SIG-M5 treated with dmso at 0.1 percent for 504 hours (cell line): ENCODE data around the gene MYL10.
A peak's percentile ranks its signal among the peaks of the same experiment; 100 is the strongest.
"Not testable (repeated sequence)": the region's sequence is repeated elsewhere in the genome, so short reads cannot be mapped to it uniquely, and the experiment has no call there.

ENCODE experiments used
- DNase-seq: peaks from one replicate; lab custom pipeline; 2025; ENCODE audit not compliant: unreplicated experiment; lab: John Stamatoyannopoulos, UW

The MYL10 gene

DNA sequence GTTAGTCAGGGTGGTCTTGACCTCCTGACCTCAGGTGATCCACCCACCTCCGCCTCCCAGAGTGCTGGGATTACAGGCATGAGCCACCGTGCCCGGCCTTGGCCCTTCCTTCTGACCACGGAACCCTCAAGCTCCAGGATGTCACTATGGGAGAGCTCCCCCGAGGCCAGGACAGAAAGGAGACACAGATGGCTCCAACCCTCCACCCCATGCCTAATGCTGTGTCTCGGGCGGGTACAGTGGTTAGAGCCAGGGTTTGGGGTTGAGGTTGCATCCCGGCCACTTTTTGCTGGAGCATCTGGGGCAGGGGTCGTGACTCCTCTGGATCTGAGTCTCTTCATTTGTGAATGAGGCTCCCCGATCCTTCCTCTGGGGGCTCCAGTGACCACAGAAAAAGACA is 8.1 kb downstream of the MYL10 start:
- DNase-seq = no peak

DNA sequence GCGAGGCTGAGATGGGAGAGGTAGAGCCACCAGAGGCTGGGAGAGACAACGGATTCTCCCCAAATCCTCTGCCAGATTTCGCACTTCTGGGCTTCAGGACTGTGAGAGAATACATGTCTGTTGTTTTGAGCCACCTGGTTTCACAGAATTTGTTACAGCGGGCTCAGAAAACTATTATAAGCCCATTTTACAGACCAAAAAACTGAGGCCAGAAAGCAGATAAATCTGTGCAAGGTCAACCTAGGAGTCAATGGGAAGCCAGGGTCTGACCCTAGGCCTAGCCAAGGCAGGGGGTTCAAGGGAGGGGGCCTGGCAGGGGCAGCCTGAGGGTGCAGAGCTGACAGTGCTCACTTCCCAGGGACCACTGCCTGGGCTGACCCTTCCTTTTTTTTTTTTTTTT is 8.7 kb downstream of the MYL10 start:
- no peak for DNase-seq

DNA sequence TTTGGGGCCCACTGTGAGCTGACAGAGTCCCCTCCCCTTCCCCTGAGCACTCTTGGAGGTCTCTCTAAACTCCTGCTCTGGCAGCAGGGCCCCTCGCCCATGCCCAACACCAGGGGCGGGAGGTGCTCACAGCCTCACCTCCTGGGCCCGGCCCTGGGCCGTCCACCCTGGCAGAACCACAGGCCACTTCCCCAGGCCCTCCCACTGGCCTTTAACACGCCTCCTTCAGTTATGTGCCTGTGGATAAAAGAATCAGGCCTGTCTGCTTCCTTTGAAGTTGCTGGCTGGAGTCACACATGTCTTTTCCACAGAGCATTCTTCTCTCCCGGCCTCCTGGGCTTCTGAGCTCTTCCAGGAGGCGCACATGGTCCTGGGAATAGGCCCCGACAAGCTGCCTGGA is 10.2 kb downstream of the MYL10 start:
- no peak for DNase-seq

DNA sequence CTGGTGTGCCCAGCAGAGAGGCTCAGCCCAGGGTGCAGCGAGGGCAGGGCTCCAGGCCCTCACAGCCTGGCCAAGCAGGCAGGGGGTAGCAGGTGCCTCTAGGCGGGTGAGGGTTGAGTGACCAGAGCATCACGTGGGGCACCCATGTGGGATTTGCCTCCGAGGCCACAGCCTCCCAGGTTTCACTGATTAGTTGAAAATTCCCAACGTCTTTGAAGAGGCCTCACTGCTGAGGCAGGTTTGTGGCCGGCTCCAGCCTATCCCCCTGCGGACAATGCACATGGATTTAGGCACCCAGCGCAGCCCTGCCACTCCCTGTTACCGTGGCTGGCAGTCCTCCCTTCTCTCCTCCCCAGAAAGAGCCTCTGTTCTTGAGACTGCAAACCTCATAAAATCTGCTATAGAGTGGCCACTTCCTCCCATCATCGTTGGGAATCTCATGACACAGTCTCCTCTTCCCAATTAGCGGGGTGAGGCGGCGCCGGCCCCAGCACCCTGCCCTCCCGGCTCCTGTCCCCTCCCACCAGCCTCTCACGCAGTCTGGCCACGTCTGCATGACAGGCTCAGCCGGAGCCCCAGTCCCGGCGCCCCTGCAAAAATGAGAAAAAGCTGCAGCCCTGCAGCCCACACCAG is 10.8 kb downstream of the MYL10 start:
- no peak for DNase-seq

DNA sequence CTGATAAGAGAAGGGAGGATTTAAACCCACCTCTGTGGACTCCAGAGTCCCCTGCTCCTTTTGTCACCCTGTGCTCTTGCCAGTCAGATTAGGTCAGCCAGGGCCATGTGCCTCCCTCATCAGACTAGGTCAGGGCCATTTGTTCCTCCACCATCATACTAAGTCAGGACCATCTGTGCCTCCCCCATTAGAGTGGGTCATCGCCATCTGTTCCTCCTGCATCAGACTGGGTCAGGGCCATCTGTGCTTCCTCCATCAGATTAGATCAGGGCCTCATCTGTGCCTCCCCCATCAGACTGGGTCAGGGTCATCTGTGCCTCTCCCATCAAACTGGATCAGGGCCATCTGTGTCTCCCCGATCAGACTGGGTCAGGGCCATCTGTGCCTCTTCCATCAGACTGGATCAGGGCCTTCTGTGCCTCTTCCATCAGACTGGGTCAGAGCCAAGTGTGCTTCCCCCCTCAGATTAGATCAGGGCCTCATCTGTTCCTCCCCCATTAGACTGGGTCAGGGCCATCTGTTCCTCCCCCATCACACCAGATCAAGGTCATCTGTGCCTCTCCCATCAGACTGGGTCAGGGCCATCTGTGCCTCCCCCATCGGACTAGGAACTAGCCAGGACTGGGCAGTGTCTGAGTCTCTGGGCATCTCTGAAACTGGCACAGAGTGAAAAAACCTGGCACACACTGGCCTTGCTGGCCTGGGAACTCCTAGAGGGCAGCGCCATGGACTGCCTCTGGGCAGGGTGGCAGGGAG is 11.5 kb downstream of the MYL10 start:
- no peak for DNase-seq

DNA sequence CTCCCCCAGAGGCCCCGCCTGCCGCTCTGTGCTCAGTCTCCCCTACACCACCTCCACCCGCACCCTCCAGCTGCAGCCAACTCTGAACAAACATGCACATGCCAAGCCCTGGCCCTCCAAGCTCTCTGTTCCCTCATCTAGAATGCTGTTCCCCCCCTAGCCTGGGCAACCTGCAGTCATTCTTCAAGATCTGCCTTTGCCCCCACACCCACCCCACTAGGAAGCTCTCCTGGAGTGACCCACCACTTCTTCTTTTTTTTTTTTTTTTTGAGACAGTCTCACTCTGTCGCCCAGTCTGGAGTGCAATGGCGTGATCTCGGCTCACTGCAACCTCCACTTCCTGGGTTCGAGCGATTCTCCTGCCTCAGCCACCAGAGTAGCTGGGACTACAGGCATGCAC is 13.7 kb downstream of the MYL10 start:
- DNase-seq = no peak

DNA sequence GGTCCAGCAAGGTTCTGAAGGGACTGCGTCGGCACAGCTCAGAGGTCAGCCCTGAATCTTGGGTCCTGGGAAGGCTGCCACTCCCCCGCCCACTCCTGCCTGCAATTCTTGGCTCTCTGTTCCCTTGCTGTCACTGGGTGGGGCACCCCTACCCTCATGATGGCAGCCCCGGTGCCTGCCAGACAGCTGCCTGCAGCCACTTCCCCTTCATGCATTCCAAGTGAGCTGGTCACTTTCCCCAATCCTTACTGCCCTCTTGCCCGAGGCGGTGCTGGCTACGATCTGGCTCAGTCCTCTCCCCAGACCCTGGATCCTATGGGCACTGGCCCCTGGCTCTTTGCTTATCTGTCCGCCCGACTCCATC is 14.2 kb downstream of the MYL10 start:
- no peak for DNase-seq

DNA sequence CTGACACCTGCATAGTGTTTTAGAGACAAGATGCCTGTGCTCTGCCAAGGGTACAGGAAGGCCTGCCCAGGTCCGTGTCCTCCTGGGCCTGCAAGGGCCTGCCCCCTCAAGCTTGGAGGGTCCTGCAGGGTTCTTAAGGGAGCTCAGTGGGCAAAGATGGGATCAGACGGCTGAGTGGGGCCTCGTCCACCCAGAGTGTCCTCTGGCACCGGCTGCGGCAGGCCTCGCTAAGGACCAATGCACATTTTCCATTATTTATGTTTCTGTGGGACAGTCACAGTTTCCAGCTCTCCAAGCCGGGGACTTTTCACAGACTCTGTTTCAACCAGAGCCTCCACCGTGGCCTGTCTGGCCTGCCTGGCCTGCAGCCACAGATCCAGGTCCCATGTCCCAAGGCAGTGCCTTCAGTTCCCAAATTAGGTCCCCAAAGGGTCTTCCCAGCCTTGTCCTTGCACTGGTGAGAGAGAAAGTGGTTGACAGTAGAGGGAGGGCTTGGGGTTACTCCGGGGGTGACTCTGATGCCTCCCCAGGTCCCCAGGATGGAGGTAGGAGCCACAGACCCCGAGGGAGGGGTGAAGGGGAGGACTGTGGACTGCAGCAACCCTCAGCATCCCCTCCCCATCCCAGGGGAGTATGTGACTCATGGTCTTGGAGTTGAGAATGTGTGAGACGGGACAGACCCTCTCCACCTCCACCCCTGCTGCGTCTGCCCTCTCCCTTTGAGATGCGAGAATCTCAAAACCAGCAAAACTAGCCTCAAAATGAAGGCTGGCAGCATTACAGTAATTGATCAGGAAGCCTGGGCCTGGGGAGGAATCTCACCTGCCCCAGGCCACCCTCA is 14.8 kb downstream of the MYL10 start:
- no peak for DNase-seq

DNA sequence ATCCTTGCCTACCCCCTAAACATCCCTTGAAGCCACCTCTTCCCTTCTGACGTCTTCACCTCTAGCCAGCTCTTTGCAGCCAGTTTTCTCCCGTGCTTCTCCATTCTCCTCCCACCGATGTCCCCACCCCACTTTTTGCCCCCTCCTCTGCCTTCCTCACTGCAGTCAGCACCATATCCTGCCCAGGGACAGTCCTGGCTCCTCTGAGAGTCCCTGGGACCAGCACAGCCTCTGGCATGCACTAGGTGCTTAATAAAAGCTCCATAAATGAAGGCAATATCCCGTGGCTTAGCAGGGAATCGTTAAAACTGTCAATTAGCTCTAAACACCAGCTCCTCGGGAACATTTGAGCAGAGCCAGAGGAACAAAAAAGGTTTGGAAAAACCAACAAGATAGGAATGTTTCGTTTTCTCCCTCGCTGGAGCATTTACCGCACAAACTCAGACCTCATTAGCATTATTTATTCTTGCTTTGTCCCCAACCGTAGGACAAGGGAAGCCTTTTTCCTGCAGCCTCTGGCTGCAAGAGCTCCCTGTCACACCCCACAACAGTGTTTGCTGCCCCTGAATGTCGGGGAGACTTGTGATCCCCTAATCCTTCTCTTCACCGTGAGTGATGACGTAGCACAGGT is 16.1 kb downstream of the MYL10 start:
- no peak for DNase-seq

DNA sequence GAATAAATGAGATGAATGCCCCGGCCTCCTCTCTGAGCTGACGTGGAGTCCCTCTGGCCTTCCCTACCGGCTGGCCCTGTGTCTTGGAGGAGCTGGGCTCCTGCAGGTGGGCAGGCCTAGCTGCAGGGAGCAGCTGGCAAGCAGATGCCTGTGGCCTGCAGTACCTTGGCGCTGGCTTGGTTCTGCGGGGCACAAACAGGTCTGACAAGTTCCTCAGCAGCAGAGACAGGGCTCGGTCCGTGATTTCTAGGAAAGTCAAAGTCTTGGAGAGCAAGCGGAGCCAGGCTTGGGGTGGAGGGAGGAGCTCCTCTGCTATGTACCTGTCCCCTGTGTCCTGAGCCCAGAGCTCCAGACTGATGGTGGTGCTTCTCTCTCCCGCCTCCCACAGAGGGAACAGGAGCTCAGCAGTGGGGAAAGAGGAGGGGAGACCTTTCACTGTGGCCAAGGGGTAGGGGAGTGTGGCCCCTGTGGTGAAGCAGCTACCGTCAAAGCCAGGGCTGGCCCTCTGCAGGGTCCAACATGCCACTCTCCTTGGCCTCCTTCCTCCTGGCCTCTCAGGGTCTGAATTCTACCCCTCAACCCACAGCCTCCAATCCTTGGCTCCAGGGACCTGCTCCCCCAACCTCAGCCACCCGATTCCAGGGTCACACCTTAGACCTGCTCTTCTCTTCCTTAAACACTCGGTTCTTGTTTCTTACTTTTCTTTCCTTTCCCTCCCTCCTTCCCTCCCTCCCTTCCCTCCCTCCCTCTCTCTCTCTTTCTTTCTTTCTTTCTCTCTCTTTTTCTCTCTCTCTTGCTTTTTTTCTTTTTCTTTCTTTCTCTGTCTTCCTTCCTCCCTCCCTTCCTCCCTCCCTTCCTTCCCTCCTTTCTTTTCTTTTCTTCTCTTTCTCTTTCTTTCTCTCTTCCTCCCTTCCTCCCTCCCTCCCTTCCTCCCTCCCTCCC is 20.1 kb downstream of the MYL10 start:
- peak; percentile 77 for DNase-seq

DNA sequence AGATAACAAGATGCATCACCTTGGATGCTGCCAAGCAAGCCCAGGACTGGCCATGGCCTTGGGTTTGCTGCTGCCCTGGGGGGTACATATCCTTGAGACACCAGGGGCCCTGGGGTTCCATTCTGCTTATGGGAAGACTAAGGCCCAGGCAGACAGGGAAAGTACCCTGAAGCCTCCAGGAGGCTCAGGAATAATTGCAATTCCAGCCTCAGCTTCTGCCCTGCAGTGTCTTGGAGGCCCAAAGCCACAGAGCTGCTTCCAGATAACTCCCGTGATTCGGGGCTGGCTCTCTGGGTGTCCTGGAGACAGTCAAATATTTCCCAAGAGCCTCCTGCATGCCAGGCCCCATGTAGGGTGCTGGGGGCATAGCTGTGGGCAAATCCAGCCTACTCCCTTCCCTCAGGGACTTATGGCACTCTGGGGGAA is 22.6 kb downstream of the MYL10 start:
- DNase-seq = no peak

DNA sequence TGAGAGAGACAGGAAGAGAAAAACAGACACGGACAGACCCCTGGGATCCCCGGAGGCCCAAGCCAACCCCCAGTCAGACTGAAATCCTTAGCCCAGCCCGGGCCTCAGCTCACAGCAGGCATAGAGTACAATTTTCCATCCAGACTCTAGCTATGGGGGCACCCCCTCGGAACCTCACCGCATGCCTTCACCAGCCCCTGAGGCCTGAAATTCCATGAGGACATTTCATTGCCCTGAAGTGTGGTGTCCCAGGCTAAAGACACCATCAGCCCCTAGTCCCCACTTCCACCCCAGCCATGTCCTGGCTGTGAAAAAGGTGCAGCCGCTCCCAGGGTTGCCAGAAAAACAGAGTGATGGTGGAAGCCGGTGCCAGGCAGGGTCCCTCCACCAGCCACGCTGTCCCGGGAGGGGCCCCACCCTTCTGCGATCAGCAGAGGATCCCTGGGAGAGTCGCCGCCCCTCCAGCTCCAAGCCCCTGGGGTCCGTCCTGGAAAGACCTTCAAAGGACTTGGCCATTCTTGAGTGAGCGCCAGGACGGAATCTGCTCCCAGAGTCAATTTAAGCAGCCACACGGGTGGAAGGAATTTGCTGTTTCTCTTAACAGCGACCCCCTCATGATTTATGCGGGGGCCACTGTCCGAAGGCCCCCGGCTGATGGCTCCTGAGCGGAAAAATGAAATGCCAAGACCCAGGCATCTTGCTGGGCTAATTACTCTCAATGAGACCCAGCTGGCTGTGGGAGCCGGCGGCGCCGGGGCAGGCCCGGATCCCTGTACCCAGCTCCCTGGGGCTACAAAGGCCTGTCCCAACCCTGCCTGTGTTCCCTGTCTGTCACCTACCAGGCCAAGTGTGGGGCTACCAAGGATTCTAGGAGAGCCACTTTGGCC is 23.2 kb downstream of the MYL10 start:
- no peak for DNase-seq

DNA sequence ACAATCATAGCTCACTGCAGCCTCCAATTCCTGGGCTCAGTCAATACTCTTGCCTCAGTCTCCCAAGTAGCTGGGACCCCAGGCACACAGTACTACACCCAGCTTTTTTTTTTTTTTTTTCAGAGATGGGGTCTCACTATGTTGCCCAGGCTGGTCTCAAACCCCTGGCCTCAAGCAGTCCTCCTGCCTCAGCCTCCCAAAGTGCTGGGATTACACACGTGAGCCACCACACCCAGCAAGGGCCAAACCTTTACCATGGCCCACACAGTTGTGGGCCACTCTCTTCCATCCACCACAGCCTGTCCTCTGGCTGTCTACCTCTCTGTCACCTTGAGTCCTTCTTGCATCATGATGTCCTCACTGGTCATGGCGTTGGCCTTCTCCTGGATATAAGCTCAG is 24.2 kb downstream of the MYL10 start:
- DNase-seq = not testable (repeated sequence)

DNA sequence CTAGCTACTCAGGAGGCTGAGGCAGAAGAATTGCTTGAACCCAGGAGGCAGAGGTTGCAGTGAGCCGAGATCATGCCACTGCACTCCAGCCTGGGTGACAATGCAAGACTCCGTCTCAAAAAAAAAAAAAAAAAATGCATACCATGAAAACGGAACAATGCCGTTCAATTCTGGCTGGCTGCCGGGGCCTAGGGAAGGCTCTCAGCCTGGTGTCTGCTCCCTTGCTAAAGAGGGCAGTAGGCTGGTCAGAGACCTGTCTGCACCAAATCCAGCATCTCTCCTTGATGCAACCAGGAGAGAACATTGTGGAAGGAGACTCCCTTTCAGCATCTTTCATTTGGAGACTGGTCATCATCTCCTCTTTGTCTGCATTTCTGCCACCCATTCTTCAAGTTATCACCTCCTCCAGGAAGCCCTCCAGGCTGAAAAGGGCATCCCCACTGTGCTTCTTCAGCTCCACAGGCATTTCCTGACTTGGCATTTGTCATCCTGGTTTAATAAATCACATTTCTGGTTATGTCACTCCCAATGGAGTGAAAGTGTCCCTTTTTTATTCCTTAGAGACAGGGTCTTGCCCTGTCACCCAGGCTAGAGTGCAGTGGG is 24.7 kb downstream of the MYL10 start:
- no peak for DNase-seq

DNA sequence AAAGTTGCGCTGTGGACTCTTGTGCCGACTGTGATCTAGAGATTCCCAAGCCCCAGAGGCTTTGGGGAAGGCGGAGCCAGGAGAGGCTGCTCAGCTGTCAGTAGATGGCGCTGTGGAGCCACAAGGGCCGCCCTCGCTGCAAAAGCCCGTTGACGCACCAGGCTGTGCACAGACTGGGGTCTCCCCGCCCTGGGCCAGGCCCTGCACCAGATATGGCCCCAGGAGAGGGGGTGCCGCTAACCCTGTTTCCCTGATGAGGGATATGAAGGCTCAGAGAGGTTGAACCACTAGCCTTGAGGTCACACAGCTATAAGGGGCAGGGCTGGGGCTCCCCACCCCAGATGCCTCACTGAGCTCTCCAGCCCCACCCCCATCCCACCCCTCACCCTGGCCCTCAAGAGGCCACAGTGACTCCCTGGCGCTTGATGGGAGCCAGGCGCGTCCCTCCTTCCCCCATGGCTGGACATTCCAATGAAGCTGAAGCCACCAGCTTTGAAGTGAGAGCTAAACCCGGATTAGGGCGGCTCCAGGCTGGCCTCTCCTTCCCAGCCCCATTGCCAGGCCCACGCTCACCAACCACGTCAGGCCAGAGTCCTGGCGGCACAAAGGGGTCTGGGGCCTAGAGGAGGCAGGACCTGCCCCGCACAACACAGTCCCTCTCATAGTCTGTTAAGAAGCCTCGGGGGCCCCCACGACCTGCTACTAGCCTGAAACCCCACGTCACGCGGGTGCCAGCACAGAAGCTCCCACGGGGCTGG is 26.4 kb downstream of the MYL10 start:
- peak; percentile 41 for DNase-seq

DNA sequence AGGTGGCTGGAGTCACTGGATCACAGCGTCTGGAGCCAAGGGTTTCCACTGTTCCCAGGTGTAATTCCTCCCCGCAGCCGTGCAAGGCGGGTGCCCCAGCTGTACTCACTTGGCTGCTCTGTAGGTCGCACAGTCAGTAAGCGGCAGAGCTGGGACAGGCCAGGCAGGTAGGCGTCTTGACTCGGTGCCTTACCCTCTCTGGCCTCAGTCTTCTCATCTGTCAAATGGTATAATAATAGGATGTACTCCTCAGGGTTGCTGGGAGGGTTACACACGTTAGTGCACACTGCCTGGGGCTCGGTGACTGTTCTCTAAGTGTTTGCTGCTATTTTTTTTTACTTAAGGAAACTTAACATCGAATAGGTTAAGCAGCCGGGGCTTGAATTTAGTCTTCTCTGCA is 27.0 kb downstream of the MYL10 start:
- DNase-seq = no peak

DNA sequence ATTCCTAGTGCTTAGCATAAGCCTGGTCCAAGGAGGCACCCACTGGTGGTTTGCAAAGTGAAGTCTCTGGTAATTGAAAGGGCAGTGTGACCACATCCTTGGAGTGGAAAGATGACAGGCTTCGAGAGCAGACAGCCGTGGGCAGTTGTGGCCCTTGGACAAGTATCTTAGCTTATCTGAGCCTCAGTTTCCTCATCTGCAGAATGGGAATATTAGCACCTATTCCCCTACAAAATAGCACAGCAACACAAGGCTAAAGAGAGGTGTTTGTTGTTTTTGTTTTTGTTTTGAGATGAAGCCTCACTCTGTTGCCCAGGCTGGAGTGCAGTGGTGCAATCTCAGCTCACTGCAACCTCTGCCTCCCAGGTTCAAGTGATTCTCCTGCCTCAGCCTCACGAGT is 29.3 kb downstream of the MYL10 start:
- no peak for DNase-seq

DNA sequence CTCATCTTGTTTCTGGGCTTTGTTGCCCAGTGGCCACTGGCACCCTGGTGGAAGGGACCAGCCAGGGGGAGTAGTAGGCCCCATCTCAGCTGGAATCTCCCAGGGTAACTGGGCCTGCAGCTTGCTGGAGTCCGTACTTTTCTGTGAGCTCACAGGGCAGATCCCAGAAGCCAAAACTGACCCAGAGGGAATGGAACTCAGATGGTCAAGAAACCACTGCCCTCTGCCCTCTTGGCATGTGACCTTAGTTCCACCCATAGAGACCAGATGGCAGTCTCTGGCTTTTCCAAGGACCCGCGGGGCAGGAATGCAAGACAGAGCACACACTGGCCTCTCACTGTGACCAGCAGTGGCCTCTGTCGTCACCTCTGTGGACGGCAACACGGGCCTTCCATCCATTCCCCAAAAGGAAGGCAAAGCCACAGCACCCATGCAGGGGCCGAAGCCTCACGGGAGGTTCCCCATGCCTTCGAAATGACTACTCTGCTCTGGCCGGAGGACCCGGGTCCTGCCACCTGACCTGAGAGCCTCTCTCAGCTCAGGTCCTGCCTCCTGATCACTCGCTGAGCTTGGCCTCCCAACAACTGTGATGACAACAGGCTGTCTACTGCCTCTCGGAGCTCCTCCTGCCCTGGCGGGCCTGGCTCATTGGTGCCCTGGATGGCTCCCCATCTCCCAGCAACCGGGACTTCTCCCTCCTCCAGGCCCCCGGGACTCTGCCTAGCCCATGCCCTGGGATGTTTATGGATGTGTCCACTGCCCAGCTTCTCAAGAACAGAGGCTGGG is 29.9 kb downstream of the MYL10 start:
- DNase-seq = no peak
